SK-N-SH (cell line): Measurements from ENCODE around the gene USB1. TPM values are rescaled to one million over a fixed set of nuclear protein-coding genes. Genes with fewer than 3 reads are reported as not detected.

Experiments
- CTCF ChIA-PET: fragments of 300-600, 350-600 bp; formaldehyde crosslinking; extraction: SDS; loops from one replicate; lab custom pipeline; 2021; lab: Yijun Ruan, JAX
- POLR2A ChIA-PET: fragments of 350-600 bp; sonication (Branson Sonifier 250); formaldehyde crosslinking; extraction: SDS; loops from one replicate; lab custom pipeline; 2020; ENCODE audit warnings: antibody characterized with exemption, inconsistent platforms; lab: Yijun Ruan, JAX
- DNase-seq: peaks from one replicate; pipeline ENCODE4 v3.0.0; 2012
- H2AFZ ChIP-seq: fragments of 200-600 bp; sonication (generic); 2 replicates; pipeline ENCODE4 v1.8.1; 2016; ENCODE audit warnings: antibody characterized with exemption, mild to moderate bottlenecking, low read depth
- H3F3A ChIP-seq: fragments of 200-600 bp; sonication (generic); replicated peaks from 2 replicates; pipeline ENCODE3; 2016; ENCODE audit warnings: antibody characterized with exemption, mild to moderate bottlenecking; ENCODE audit not compliant: insufficient read depth
- H3K27ac ChIP-seq, 2 experiments: fragments of 200-500 bp in 1 of 2; fragments of 200-600 bp in 1 of 2; sonication (Bioruptor generic) in 1 of 2; sonication (generic), shearing (Covaris generic) in 1 of 2; 2 replicates each; pipeline versions ENCODE4 v1.5.1 to v1.6.1; 2014 to 2016; ENCODE audit warnings: low read depth in 2 of 2, inconsistent platforms in 1 of 2, low read length in 1 of 2, mild to moderate bottlenecking in 1 of 2, mixed read lengths in 1 of 2
- H3K27me3 ChIP-seq: fragments of 200-600 bp; sonication (generic), shearing (Covaris generic); 2 replicates; pipeline ENCODE4 v1.6.1; 2016; ENCODE audit warnings: mixed run types; ENCODE audit not compliant: insufficient read depth
- H3K36me3 ChIP-seq, 2 experiments: fragments of 200-500 bp in 1 of 2; fragments of 200-600 bp in 1 of 2; sonication (Bioruptor generic) in 1 of 2; sonication (generic) in 1 of 2; replicated peaks in 1 of 2; 2 replicates each; pipeline versions ENCODE3 to v1.5.1; 2014 to 2016; ENCODE audit warnings: low read length in 1 of 2, mild to moderate bottlenecking in 1 of 2; ENCODE audit not compliant: insufficient read depth in 2 of 2, control insufficient read depth in 1 of 2
- H3K4me1 ChIP-seq, 2 experiments: fragments of 200-500 bp in 1 of 2; fragments of 200-600 bp in 1 of 2; sonication (Bioruptor generic) in 1 of 2; sonication (generic), shearing (Covaris generic) in 1 of 2; 2 replicates each; pipeline versions ENCODE4 v1.5.1 to v1.6.1; 2014 to 2016; ENCODE audit warnings: low read depth in 1 of 2, low read length in 1 of 2, mixed run types in 1 of 2; ENCODE audit not compliant: insufficient read depth in 2 of 2, control insufficient read depth in 1 of 2
- H3K4me2 ChIP-seq: fragments of 200-600 bp; sonication (generic), shearing (Covaris generic); 2 replicates; pipeline ENCODE4 v1.6.1; 2017; ENCODE audit warnings: mixed run types
- H3K4me3 ChIP-seq, 2 experiments: fragments of 200-500 bp in 1 of 2; fragments of 200-600 bp in 1 of 2; sonication (Bioruptor generic) in 1 of 2; sonication (generic), shearing (Covaris generic) in 1 of 2; 2 replicates each; pipeline versions ENCODE4 v1.5.1 to v1.8.1; 2014 to 2016; ENCODE audit warnings: low read depth in 2 of 2, inconsistent platforms in 1 of 2, low read length in 1 of 2, mild to moderate bottlenecking in 1 of 2, mixed read lengths in 1 of 2, moderate library complexity in 1 of 2
- H3K79me2 ChIP-seq: fragments of 200-600 bp; sonication (generic); 2 replicates; pipeline ENCODE4 v1.8.1; 2017; ENCODE audit warnings: mild to moderate bottlenecking; ENCODE audit not compliant: insufficient read depth
- H3K9ac ChIP-seq: fragments of 200-600 bp; sonication (generic); 2 replicates; pipeline ENCODE4 v1.6.1; 2017; ENCODE audit warnings: mixed run types
- H3K9me2 ChIP-seq: fragments of 200-600 bp; sonication (generic); 2 replicates; pipeline ENCODE4 v1.6.1; 2017; ENCODE audit warnings: mixed run types
- H3K9me3 ChIP-seq: fragments of 200-600 bp; sonication (generic); 2 replicates; pipeline ENCODE4 v1.6.1; 2017; ENCODE audit warnings: mixed run types, mild to moderate bottlenecking, moderate library complexity
- H4K20me1 ChIP-seq: fragments of 200-600 bp; sonication (generic); 2 replicates; pipeline ENCODE4 v1.6.1; 2017; ENCODE audit warnings: mild to moderate bottlenecking, mixed run types; ENCODE audit not compliant: insufficient read depth
- ELF1 ChIP-seq: IDR thresholded peaks from 2 replicates; pipeline ENCODE4 v1.4.0; 2012
- EP300 ChIP-seq, 2 experiments: IDR thresholded peaks; 2 replicates each; pipeline versions ENCODE4 v1.4.0 to v1.6.1; 2012; ENCODE audit warnings: borderline replicate concordance in 1 of 2, low read depth in 1 of 2, low read length in 1 of 2
- FOXM1 ChIP-seq: IDR thresholded peaks from 2 replicates; pipeline ENCODE4 v1.4.0; 2012; ENCODE audit warnings: low read depth, mild to moderate bottlenecking
- GABPA ChIP-seq: IDR thresholded peaks from 2 replicates; pipeline ENCODE4 v1.4.0; 2012; ENCODE audit warnings: low read depth, mild to moderate bottlenecking
- IRF3 ChIP-seq: fragments of 150-350 bp; IDR thresholded peaks from 2 replicates; pipeline ENCODE4 v1.6.1; 2016; ENCODE audit warnings: mild to moderate bottlenecking, low read depth, low read length
- JUND ChIP-seq: IDR thresholded peaks from 2 replicates; pipeline ENCODE4 v1.4.0; 2012
- RAD21 ChIP-seq: IDR thresholded peaks from 2 replicates; pipeline ENCODE4 v1.6.1; 2012; ENCODE audit warnings: mild to moderate bottlenecking, low read length
- RCOR1 ChIP-seq: fragments of 150-350 bp; IDR thresholded peaks from 2 replicates; pipeline ENCODE4 v1.6.1; 2017; ENCODE audit warnings: antibody characterized with exemption, low read length
- RFX5 ChIP-seq: IDR thresholded peaks from 2 replicates; pipeline ENCODE4 v1.6.1; 2012; ENCODE audit warnings: mild to moderate bottlenecking, improper control_type of control experiment, low read length
- RXRA ChIP-seq: IDR thresholded peaks from 2 replicates; pipeline ENCODE4 v1.4.0; 2012; ENCODE audit warnings: low read depth, mild to moderate bottlenecking, borderline replicate concordance
- SMC3 ChIP-seq: IDR thresholded peaks from 2 replicates; pipeline ENCODE4 v1.6.1; 2012; ENCODE audit warnings: low read depth, low read length, improper control_type of control experiment
- TAF1 ChIP-seq: IDR thresholded peaks from 2 replicates; pipeline ENCODE4 v1.6.1; 2012; ENCODE audit warnings: low read depth, mild to moderate bottlenecking, low read length, moderate library complexity, borderline replicate concordance
- TCF12 ChIP-seq: IDR thresholded peaks from 2 replicates; pipeline ENCODE4 v1.4.0; 2012
- USF1 ChIP-seq: IDR thresholded peaks from 2 replicates; pipeline ENCODE4 v1.4.0; 2012; ENCODE audit warnings: low read depth, borderline replicate concordance
- WGBS: methylation state at CpG from one replicate; pipeline ENCODE4 v1.1.6; 2017; ENCODE audit warnings: low lambda C conversion rate; 5-methylcytosine and 5-hydroxymethylcytosine counted together
- polyA plus RNA-seq, 3 experiments: library from polyadenylated mRNA; depleted of rRNA; stranded (reverse); fragments of >200 nt; gene quantifications; 2 replicates each; pipeline ENCODE4 v1.2.3, GENCODE V29; 2012
- TF ChIP-seq, protein P1 (sequence below): fragments of 150-350 bp; IDR thresholded peaks from 2 replicates; pipeline ENCODE4 v1.6.1; 2017; ENCODE audit warnings: antibody characterized with exemption, low read length, low read depth, borderline replicate concordance
- TF ChIP-seq, protein P2 (sequence below): IDR thresholded peaks from 2 replicates; pipeline ENCODE4 v1.4.0; 2012; ENCODE audit warnings: low read depth, borderline replicate concordance

Gene USB1
- polyA plus RNA-seq, 1 of the 3 experiments (the other 2 are of a cell fraction) = 94.1 TPM

- TF ChIP-seq EP300 (IDR thresholded peaks at IDR 0.05; ENCODE audit: borderline replicate concordance in 1 of 2, low read depth in 1 of 2, low read length in 1 of 2) = no peak
- no peak for TF ChIP-seq RXRA
- TF ChIP-seq, protein P1, sequence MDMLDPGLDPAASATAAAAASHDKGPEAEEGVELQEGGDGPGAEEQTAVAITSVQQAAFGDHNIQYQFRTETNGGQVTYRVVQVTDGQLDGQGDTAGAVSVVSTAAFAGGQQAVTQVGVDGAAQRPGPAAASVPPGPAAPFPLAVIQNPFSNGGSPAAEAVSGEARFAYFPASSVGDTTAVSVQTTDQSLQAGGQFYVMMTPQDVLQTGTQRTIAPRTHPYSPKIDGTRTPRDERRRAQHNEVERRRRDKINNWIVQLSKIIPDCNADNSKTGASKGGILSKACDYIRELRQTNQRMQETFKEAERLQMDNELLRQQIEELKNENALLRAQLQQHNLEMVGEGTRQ = no peak
- no peak for TF ChIP-seq RCOR1
- TF ChIP-seq RFX5 = no peak
Observed at GRCh38 chr16:57985204-57986181, 15.7 kb upstream of the USB1 start (continued).

DNA sequence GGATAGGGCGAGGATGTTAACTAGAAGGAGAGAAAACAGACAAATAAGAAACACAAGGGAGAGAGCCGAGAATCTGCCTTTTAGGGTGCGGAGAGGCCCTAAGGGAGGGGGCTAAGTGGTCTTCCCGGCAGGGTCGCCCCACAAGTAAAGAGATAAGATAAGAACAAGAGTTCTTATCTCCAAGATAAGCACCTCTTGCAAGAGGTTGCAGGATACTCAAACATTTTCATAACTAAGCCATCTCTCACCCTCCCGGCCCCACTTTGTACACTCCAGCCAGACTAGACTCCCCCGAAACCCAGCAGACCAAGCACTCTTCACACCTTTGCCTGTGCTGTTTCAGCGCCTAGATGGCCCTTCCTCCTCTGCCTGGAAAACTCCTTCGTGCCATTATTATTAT lies 15.0 kb upstream of the USB1 start:
- H3K79me2 ChIP-seq = no peaks in the 10 kb centered on the region

GRCh38 chr16:57987441-57988177 lies 13.6 kb upstream of the USB1 start:
- Histone ChIP-seq H3K4me3 (no peak overlapping the region), H3K9me3 (no peaks in the 10 kb centered on the region), H3K9me2 (no peaks in the 10 kb centered on the region), H3K9ac (no peak overlapping the region), H3K27ac (no peak overlapping the region), H3K36me3 (no peaks in the 10 kb centered on the region), H3F3A (no peaks in the 10 kb centered on the region), H3K79me2 (no peaks in the 10 kb centered on the region), H4K20me1 (no peaks in the 10 kb centered on the region), H3K27me3 (no peaks in the 10 kb centered on the region), H3K4me1 (peaks cover 0 to 16% of the 10 kb centered on the region in 2 experiments; a peak in 1 of 4 replicates), H3K4me2 (no peak overlapping the region), H2AFZ (no peak overlapping the region)
- ChIA-PET POLR2A (no interaction called here), CTCF (interaction anchor here (0.5 to 1.4 kb wide), 3 partner anchors 12 to 338 kb away, joined by 3 to 6 read pairs (median 3); no protein-coding TSS in a partner anchor)
- no peak for DNase-seq
- WGBS = 95% methylated on average over 7 of the region's 8 CpGs
- TF ChIP-seq GABPA (no peak), TAF1 (no peak), FOXM1 (no peak), RAD21 (no peak), ELF1 (no peak), IRF3 (no peak), SMC3 (no peak)
- TF ChIP-seq, protein P1 = no peak
- TF ChIP-seq, protein P2, sequence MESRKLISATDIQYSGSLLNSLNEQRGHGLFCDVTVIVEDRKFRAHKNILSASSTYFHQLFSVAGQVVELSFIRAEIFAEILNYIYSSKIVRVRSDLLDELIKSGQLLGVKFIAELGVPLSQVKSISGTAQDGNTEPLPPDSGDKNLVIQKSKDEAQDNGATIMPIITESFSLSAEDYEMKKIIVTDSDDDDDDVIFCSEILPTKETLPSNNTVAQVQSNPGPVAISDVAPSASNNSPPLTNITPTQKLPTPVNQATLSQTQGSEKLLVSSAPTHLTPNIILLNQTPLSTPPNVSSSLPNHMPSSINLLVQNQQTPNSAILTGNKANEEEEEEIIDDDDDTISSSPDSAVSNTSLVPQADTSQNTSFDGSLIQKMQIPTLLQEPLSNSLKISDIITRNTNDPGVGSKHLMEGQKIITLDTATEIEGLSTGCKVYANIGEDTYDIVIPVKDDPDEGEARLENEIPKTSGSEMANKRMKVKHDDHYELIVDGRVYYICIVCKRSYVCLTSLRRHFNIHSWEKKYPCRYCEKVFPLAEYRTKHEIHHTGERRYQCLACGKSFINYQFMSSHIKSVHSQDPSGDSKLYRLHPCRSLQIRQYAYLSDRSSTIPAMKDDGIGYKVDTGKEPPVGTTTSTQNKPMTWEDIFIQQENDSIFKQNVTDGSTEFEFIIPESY = no peak

More for the DNA sequence above, 15.0 kb upstream of the USB1 start:
- no peaks in the 10 kb centered on the region for H3K9me3 ChIP-seq
- H3K4me1 ChIP-seq = peaks cover 0 to 16% of the 10 kb centered on the region in 2 experiments; a peak in 1 of 4 replicates
- H3F3A ChIP-seq = no peaks in the 10 kb centered on the region
- H3K4me2 ChIP-seq = no peak overlapping the region
- no peak overlapping the region for H2AFZ ChIP-seq
- H3K36me3 ChIP-seq = no peaks in the 10 kb centered on the region
- ChIA-PET POLR2A (no interaction called here), CTCF (no interaction called here)
- H3K27me3 ChIP-seq = no peaks in the 10 kb centered on the region
- no peak overlapping the region for H3K9ac ChIP-seq
- no peak for TF ChIP-seq TCF12
- no peak for TF ChIP-seq USF1
- no peak for TF ChIP-seq RXRA
- no peak for TF ChIP-seq JUND
- no peaks in the 10 kb centered on the region for H4K20me1 ChIP-seq
- H3K9me2 ChIP-seq = no peaks in the 10 kb centered on the region
- no peak overlapping the region for H3K4me3 ChIP-seq
- 78% methylated on average over 9 of the region's 9 CpGs for WGBS
- no peak overlapping the region for H3K27ac ChIP-seq
- DNase-seq = no peak
